ENCODE data around the gene ETV7.

DNA sequence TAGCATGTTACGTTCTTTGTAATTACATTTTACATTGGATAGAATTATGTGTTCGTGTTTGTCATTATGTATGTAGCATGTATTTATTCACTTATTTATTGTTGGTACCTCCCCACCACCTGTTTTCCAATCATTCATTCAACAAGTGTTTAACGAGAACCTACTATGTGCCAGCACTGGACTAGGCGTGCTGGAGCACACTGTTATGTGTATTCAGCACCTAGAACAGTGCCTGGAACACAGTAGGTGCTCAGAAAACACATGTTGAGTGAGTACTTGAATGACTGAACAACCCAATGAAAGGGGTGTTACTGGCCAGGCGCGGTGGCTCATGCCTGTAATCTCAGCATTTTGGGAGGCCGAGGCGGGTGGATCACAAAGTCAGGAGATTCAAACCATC is 11.3 kb downstream of the ETV7 start:
- TF ChIP-seq CEBPB (IDR thresholded peaks at IDR 0.05) (no peak), ZBTB7A (IDR thresholded peaks at IDR 0.05; ENCODE audit: low read depth) (no peak), YY1 (IDR thresholded peaks at IDR 0.05; ENCODE audit: low read depth) (no peak), EGR1 (IDR thresholded peaks at IDR 0.05) (no peak), EP300 (IDR thresholded peaks at IDR 0.05; ENCODE audit: borderline replicate concordance) (no peak)
- TF ChIP-seq, protein P1, sequence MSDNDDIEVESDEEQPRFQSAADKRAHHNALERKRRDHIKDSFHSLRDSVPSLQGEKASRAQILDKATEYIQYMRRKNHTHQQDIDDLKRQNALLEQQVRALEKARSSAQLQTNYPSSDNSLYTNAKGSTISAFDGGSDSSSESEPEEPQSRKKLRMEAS (IDR thresholded peaks at IDR 0.05): no peak
